Heart left ventricle (tissue), 16 donors: ENCODE data around the gene C1orf35. TPM values are rescaled to one million over a fixed set of nuclear protein-coding genes. Genes with fewer than 3 reads are reported as not detected.

ENCODE experiments used
- ATAC-seq, 4 donors: fragments of 200-7000 bp; cut with Tn5 transposase; one replicate each; pipeline ENCODE4 v1.9.1; 2020 to 2022; ENCODE audit warnings: moderate library complexity in 4 of 4, mild to moderate bottlenecking in 3 of 4, moderate number of reproducible peaks in 1 of 4
- DNase-seq, 5 donors: peaks; one replicate each; pipeline ENCODE4 v3.0.0-alpha.2; 2020
- H3K27ac ChIP-seq, 12 donors: fragments of 200-600 bp; sonication (generic) in 4 of 12; one replicate each; pipeline versions ENCODE4 v1.5.0 to v1.8.0; 2016 to 2022; ENCODE audit warnings: mild to moderate bottlenecking in 2 of 12
- H3K27me3 ChIP-seq, 9 donors: fragments of 200-600 bp; sonication (generic) in 2 of 9; one replicate each; pipeline versions ENCODE4 v1.5.1 to v1.8.0; 2016 to 2022; ENCODE audit warnings: mild to moderate bottlenecking in 3 of 9
- H3K36me3 ChIP-seq, 9 donors: fragments of 200-600 bp; sonication (generic) in 2 of 9; one replicate each; pipeline versions ENCODE4 v1.5.0 to v1.8.0; 2018 to 2022; ENCODE audit warnings: mild to moderate bottlenecking in 2 of 9
- H3K4me1 ChIP-seq, 12 donors: fragments of 200-600 bp; sonication (generic) in 4 of 12; one replicate each; pipeline versions ENCODE4 v1.5.0 to v1.8.0; 2016 to 2022; ENCODE audit warnings: mild to moderate bottlenecking in 3 of 12
- H3K4me3 ChIP-seq, 12 donors: fragments of 200-600 bp; sonication (generic) in 4 of 12; one replicate each; pipeline versions ENCODE4 v1.5.0 to v1.8.0; 2017 to 2022; ENCODE audit warnings: mild to moderate bottlenecking in 9 of 12, moderate library complexity in 4 of 12
- H3K9me3 ChIP-seq, 12 donors: fragments of 200-600 bp; sonication (generic) in 4 of 12; one replicate each; pipeline versions ENCODE4 v1.5.0 to v1.8.0; 2016 to 2022; ENCODE audit warnings: mild to moderate bottlenecking in 1 of 12
- POLR2A ChIP-seq, 2 donors: fragments of 450-650 bp; IDR thresholded peaks; one replicate each; pipeline ENCODE4 v1.6.1; 2017; ENCODE audit warnings: antibody characterized with exemption in 2 of 2, mild to moderate bottlenecking in 2 of 2, moderate library complexity in 2 of 2
- WGBS, 4 donors: extraction: QIAGEN DNeasy Blood & Tissue Kit in 2 of 4; methylation state at CpG; one replicate each; pipeline versions ENCODE4 v1.1.5 to v1.1.7; 2013 to 2018; 5-methylcytosine and 5-hydroxymethylcytosine counted together
- intact Hi-C, 10 donors: fragments of 100-400 bp; cut with DNase I; formaldehyde crosslinking; loops; one replicate each; pipeline versions ENCODE4 v1.11.1 to v1.14.2; 2022
- polyA plus RNA-seq, 2 donors: library from polyadenylated mRNA; stranded (reverse); fragments of 200-250 nt; gene quantifications; one replicate each; pipeline ENCODE4 v1.2.3, GENCODE V29; 2013
- total RNA-seq, 9 donors: library from RNA; depleted of rRNA in 2 of 9; stranded (reverse); fragments of >200 nt in 2 of 9; fragmentation: NEBNext Ultra II Directional in 3 of 9; extraction: Animal tissue kit (Norgen Biotek cat#: 25700) in 3 of 9; gene quantifications; one replicate each; pipeline versions ENCODE4 v1.1.0 to v1.2.4, GENCODE V29; 2016 to 2023
- TF ChIP-seq, protein P1 (sequence below), 12 donors: fragments of 200-600 bp; sonication (generic) in 4 of 12; IDR thresholded peaks; one replicate each; pipeline versions ENCODE4 v1.5.0 to v1.8.0; 2018 to 2022; ENCODE audit warnings: antibody characterized with exemption in 12 of 12, mild to moderate bottlenecking in 5 of 12
- donor health status: ischemic (EF 13 %, LVEDD 7.1; RV severe dilation, severe dysfunction).
- donor health status: healthy with polysubstance abuse.
- donor health status: DM: no; HTN: yes; CAD: no.
- donor health status: DM: no; HTN: no; CAD: no.
- donor health status: ischemic (EF 25% LVEDD 6.9; RV normal size, moderate dysfunction).
- donor health status: ischemic (EF 25% LVEDD 5.7; RV mildly dilated, moderate dysfunction).
- donor health status: healthy.
- donor health status: DM: yes; HTN: yes; CAD: no.
- donor health status: ischemic (EF 35%, LVEDD 5.7; RV mildly dilated, moderate dysfunction).
- donor health status: nonischemic (EF 11% LVEDD 7.7; RV severe dilation, severe dysfunction).
- donor health status: DM: yes; HTN: yes; CAD: no.
- donor health status: PGD.
- donor health status: ischemic (EF 29% LVEDD 5.4; RV normal size, mild dysfunction).
- donor health status: nonischemic (EF 23%, LVEDD 6.1; RV moderate dilation, normal function).

C1orf35 gene
- total and polyA plus RNA-seq, 11 donors, result 6.2 to 9.8 (median 7.7) TPM

DNA sequence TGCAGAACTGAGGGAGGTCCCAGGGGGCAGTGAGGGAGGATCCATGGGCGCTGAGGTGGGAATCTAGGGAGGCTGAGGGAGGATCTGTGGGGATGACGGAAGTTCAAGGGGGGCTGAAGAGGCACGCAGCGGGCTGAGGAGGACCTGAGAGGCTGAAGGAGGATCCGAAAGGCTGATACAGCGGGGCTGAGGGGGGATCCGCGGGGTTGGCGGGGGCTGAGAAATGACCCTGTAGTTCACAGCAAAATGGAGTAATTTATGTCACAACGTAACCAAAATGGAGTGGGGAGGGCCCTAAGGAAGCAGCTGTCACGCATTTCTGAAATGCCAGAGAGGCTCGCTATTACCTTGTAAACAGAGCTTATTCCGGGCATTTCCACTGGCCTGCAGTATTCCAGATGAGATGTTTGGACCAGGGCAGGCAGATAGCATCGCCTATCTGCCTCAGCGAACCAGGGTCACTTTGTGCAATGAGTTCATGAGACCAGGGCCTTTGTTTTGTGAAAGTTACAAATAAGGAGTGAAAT, 6.9 kb upstream of the C1orf35 start:
- ATAC-seq, result no peak
- H3K4me1 ChIP-seq, result peaks cover 5 to 24% (median 16%) of the 10 kb centered on the region in 12 donors
- peaks cover 0 to 26% (median 21%) of the 10 kb centered on the region in 9 donors for H3K36me3 ChIP-seq
- no peaks in the 10 kb centered on the region for H3K27me3 ChIP-seq
- intact Hi-C loops, result loop anchor here in 5 of 10 donors (1.0 to 5.0 kb wide), 4 partner anchors 27 to 57 kb away; partner anchors contain the start of genes ARF1 (in 3 of the 5), GUK1 (in 1 of the 5) and IBA57 (in 1 of the 5)
- no peak for DNase-seq
- no peak for TF ChIP-seq POLR2A (IDR thresholded peaks at IDR 0.05)
- TF ChIP-seq, protein P1, sequence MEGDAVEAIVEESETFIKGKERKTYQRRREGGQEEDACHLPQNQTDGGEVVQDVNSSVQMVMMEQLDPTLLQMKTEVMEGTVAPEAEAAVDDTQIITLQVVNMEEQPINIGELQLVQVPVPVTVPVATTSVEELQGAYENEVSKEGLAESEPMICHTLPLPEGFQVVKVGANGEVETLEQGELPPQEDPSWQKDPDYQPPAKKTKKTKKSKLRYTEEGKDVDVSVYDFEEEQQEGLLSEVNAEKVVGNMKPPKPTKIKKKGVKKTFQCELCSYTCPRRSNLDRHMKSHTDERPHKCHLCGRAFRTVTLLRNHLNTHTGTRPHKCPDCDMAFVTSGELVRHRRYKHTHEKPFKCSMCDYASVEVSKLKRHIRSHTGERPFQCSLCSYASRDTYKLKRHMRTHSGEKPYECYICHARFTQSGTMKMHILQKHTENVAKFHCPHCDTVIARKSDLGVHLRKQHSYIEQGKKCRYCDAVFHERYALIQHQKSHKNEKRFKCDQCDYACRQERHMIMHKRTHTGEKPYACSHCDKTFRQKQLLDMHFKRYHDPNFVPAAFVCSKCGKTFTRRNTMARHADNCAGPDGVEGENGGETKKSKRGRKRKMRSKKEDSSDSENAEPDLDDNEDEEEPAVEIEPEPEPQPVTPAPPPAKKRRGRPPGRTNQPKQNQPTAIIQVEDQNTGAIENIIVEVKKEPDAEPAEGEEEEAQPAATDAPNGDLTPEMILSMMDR (IDR thresholded peaks at IDR 0.05), result no peak
- H3K27ac ChIP-seq, result peak overlapping the region in 8 of 12 donors; percentile 80 to 95 (median 88)
- no peaks in the 10 kb centered on the region for H3K9me3 ChIP-seq
- WGBS, 4 donors, result 40 to 53% (median 42%) methylated on average over 15 of the region's 15 CpGs
- H3K4me3 ChIP-seq, result peak overlapping the region; percentile 65 to 99 (median 92)

DNA sequence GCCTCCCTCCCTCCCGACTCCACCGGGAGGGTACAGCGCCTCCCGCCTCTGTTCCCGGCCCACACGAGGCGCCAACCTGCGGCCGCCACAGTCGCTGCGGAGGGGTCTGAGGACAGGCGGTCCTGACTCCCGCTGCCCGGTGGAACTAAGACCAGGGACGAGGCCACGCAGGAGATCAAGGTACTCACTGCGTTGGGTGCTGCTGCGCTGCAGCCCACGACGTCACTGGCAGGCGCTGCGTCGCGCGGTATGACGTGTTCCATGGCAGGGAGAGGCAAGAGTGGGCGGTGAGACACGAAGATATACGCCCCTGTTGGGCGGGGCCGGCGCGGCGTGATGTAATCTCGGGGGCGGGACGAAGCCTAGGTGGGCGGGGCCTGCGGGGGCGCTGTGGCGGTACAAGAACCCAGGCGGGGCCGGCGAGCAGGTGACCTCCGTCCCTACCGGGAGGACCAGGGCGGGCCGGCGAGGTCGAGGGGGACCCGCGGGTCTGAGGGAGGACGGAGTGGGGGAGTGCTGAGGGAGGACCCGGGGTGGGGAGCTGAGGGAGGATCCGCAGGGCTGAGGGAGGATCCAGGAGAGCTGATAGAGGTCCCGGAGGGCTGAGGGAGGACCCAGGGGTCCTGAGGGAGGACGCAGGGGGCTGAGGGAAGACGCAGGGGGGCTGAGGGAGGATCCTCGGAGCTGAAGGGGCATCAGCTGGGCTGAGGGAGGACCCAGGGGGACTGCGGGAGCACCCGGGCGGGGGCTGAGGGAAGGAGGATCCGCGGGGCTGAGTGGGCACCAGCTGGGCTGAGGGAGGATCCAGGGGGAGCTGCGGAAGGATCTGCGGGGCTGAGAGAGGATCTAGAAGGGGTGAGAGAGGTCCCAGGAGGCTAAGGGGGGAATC, 6.2 kb upstream of the C1orf35 start, which contains the start of gene MRPL55:
MRPL55 (minus strand) TSS at position 227 of the 889 bp plus-strand sequence. CDS start 1,039 bp downstream, outside the sequence.
- Histone ChIP-seq H3K9me3 (no peaks in the 10 kb centered on the region), H3K36me3 (peaks cover 0 to 26% (median 21%) of the 10 kb centered on the region in 9 donors), H3K27me3 (no peaks in the 10 kb centered on the region), H3K4me1 (peaks cover 5 to 31% (median 20%) of the 10 kb centered on the region in 12 donors), H3K27ac (peak within 1 kb of the TSS; percentile 53 to 95 (median 88)), H3K4me3 (peak within 1 kb of the TSS; percentile 65 to 99 (median 92))
- 1% methylated on average over 52 to 66 of the region's 66 CpGs for WGBS, 4 donors
- DNase-seq (peak; percentile 96 to 98 (median 97)), ATAC-seq (peak; percentile 94 to 98 (median 95))
- TF ChIP-seq POLR2A (IDR thresholded peaks at IDR 0.05), result peak; percentile 48 to 82
- TF ChIP-seq, protein P1 (IDR thresholded peaks at IDR 0.05), result peak in 5 of 12 donors; percentile 4 to 38 (median 22)
- intact Hi-C loops, result loop anchor here in 5 of 10 donors (1.0 to 5.0 kb wide), 4 partner anchors 27 to 58 kb away; partner anchors contain the start of genes ARF1 (in 3 of the 5), GUK1 (in 1 of the 5) and IBA57 (in 1 of the 5)

GRCh38 chr1:228108742-228109072, 5.6 kb upstream of the C1orf35 start:
- peak overlapping the region; percentile 53 to 95 (median 88) for H3K27ac ChIP-seq
- peak overlapping the region; percentile 65 to 99 (median 92) for H3K4me3 ChIP-seq
- no peaks in the 10 kb centered on the region for H3K9me3 ChIP-seq
- H3K36me3 ChIP-seq, result peaks cover 0 to 26% (median 21%) of the 10 kb centered on the region in 9 donors
- no peaks in the 10 kb centered on the region for H3K27me3 ChIP-seq
- no peak for ATAC-seq
- WGBS, 4 donors, result 3 to 6% (median 4%) methylated on average over 8 of the region's 8 CpGs
- peaks cover 5 to 37% (median 25%) of the 10 kb centered on the region in 12 donors for H3K4me1 ChIP-seq
- no peak for DNase-seq
- intact Hi-C loops, result loop anchor here in 5 of 10 donors (1.0 to 5.0 kb wide), 4 partner anchors 26 to 59 kb away; partner anchors contain the start of genes ARF1 (in 3 of the 5), GUK1 (in 1 of the 5) and IBA57 (in 1 of the 5)
- TF ChIP-seq, protein P1 (IDR thresholded peaks at IDR 0.05), result no peak
- no peak for TF ChIP-seq POLR2A (IDR thresholded peaks at IDR 0.05)
